ENCODE data around the gene HTR5A.
A peak's percentile ranks its signal among the peaks of the same experiment; 100 is the strongest.
"Not testable (repeated sequence)": the region's sequence is repeated elsewhere in the genome, so short reads cannot be mapped to it uniquely, and the experiment has no call there.

Gene HTR5A

GRCh38 chr7:155069992-155070751 is at the start of gene HTR5A:
Gene HTR5A (plus strand): TSS chr7:155070324. CDS start chr7:155070900, 576 bp downstream.
- Histone ChIP-seq H3K4me3 (ENCODE audit: low read depth, low read length) (peak within 1 kb of the TSS; percentile 59), H3K9ac (ENCODE audit: low read length) (no peak within 1 kb of the TSS)

GRCh38 chr7:155020996-155021395 is 49.1 kb upstream of the HTR5A start:
- Histone ChIP-seq H3K36me3 (ENCODE audit: control insufficient read depth, insufficient read depth, low read length) (no peaks in the 10 kb centered on the region), H3K9me3 (ENCODE audit: control insufficient read depth, insufficient read depth, low read depth, low read length) (peaks cover 8% of the 10 kb centered on the region), H3K4me3 (ENCODE audit: low read depth, low read length) (no peak overlapping the region), H3K4me1 (ENCODE audit: control insufficient read depth, insufficient read depth, low read length) (peaks cover 4% of the 10 kb centered on the region; the same call in 1 of the 2 replicates), H3K27ac (ENCODE audit: low read depth, low read length) (no peak overlapping the region), H3K9ac (ENCODE audit: low read length) (no peak overlapping the region), H3K27me3 (ENCODE audit: control insufficient read depth, insufficient read depth, low read length) (no peaks in the 10 kb centered on the region)

More at GRCh38 chr7:155069992-155070751, at the start of gene HTR5A:
- H3K4me1 ChIP-seq (ENCODE audit: control insufficient read depth, insufficient read depth, low read length): no peaks in the 10 kb centered on the region
- H3K36me3 ChIP-seq (ENCODE audit: control insufficient read depth, insufficient read depth, low read length): no peaks in the 10 kb centered on the region
- H3K27ac ChIP-seq (ENCODE audit: low read depth, low read length): no peak within 1 kb of the TSS
- H3K27me3 ChIP-seq (ENCODE audit: control insufficient read depth, insufficient read depth, low read length): peaks cover 52% of the 10 kb centered on the region
- H3K9me3 ChIP-seq (ENCODE audit: control insufficient read depth, insufficient read depth, low read depth, low read length): no peaks in the 10 kb centered on the region

- H3K27me3 ChIP-seq (ENCODE audit: control insufficient read depth, insufficient read depth, low read length): no peaks in the 10 kb centered on the region
- peaks cover 4% of the 10 kb centered on the region; the same call in 1 of the 2 replicates for H3K4me1 ChIP-seq (ENCODE audit: control insufficient read depth, insufficient read depth, low read length)
- H3K9ac ChIP-seq (ENCODE audit: low read length): no peak overlapping the region
- no peak overlapping the region for H3K4me3 ChIP-seq (ENCODE audit: low read depth, low read length)
- H3K27ac ChIP-seq (ENCODE audit: low read depth, low read length): no peak overlapping the region
- peaks cover 8% of the 10 kb centered on the region for H3K9me3 ChIP-seq (ENCODE audit: control insufficient read depth, insufficient read depth, low read depth, low read length)
- no peaks in the 10 kb centered on the region for H3K36me3 ChIP-seq (ENCODE audit: control insufficient read depth, insufficient read depth, low read length)
Measured at GRCh38 chr7:155021699-155022145, 48.4 kb upstream of the HTR5A start.

GRCh38 chr7:155027879-155028278 is 42.2 kb upstream of the HTR5A start:
- Histone ChIP-seq H3K27ac (ENCODE audit: low read depth, low read length) (peak overlapping the region; percentile 32; the same call in 1 of the 2 replicates), H3K4me3 (ENCODE audit: low read depth, low read length) (no peak overlapping the region), H3K36me3 (ENCODE audit: control insufficient read depth, insufficient read depth, low read length) (no peaks in the 10 kb centered on the region), H3K4me1 (ENCODE audit: control insufficient read depth, insufficient read depth, low read length) (no peaks in the 10 kb centered on the region), H3K9ac (ENCODE audit: low read length) (no peak overlapping the region), H3K9me3 (ENCODE audit: control insufficient read depth, insufficient read depth, low read depth, low read length) (peaks cover 14% of the 10 kb centered on the region), H3K27me3 (ENCODE audit: control insufficient read depth, insufficient read depth, low read length) (no peaks in the 10 kb centered on the region)

GRCh38 chr7:155032978-155033377 is 37.1 kb upstream of the HTR5A start:
- Histone ChIP-seq H3K27me3 (ENCODE audit: control insufficient read depth, insufficient read depth, low read length) (no peaks in the 10 kb centered on the region), H3K27ac (ENCODE audit: low read depth, low read length) (no peak overlapping the region), H3K4me1 (ENCODE audit: control insufficient read depth, insufficient read depth, low read length) (no peaks in the 10 kb centered on the region), H3K9ac (ENCODE audit: low read length) (no peak overlapping the region), H3K36me3 (ENCODE audit: control insufficient read depth, insufficient read depth, low read length) (no peaks in the 10 kb centered on the region), H3K4me3 (ENCODE audit: low read depth, low read length) (no peak overlapping the region), H3K9me3 (ENCODE audit: control insufficient read depth, insufficient read depth, low read depth, low read length) (peaks cover 10% of the 10 kb centered on the region)

GRCh38 chr7:155034495-155034894 is 35.6 kb upstream of the HTR5A start:
- not testable (repeated sequence) for H3K27ac ChIP-seq (ENCODE audit: low read depth, low read length); H3K9ac ChIP-seq (ENCODE audit: low read length); H3K4me3 ChIP-seq (ENCODE audit: low read depth, low read length); H3K9me3 ChIP-seq (ENCODE audit: control insufficient read depth, insufficient read depth, low read depth, low read length); H3K4me1 ChIP-seq (ENCODE audit: control insufficient read depth, insufficient read depth, low read length); H3K27me3 ChIP-seq (ENCODE audit: control insufficient read depth, insufficient read depth, low read length); H3K36me3 ChIP-seq (ENCODE audit: control insufficient read depth, insufficient read depth, low read length)

GRCh38 chr7:155038335-155038734 is 31.8 kb upstream of the HTR5A start:
- no peaks in the 10 kb centered on the region for H3K27me3 ChIP-seq (ENCODE audit: control insufficient read depth, insufficient read depth, low read length)
- H3K27ac ChIP-seq (ENCODE audit: low read depth, low read length): no peak overlapping the region
- H3K4me3 ChIP-seq (ENCODE audit: low read depth, low read length): no peak overlapping the region
- no peak overlapping the region for H3K9ac ChIP-seq (ENCODE audit: low read length)
- no peaks in the 10 kb centered on the region for H3K36me3 ChIP-seq (ENCODE audit: control insufficient read depth, insufficient read depth, low read length)
- no peaks in the 10 kb centered on the region for H3K4me1 ChIP-seq (ENCODE audit: control insufficient read depth, insufficient read depth, low read length)
- peaks cover 14% of the 10 kb centered on the region; the same call in 1 of the 2 replicates for H3K9me3 ChIP-seq (ENCODE audit: control insufficient read depth, insufficient read depth, low read depth, low read length)

GRCh38 chr7:155043756-155044155 is 26.4 kb upstream of the HTR5A start:
- Histone ChIP-seq H3K9me3 (ENCODE audit: control insufficient read depth, insufficient read depth, low read depth, low read length) (peaks cover 10% of the 10 kb centered on the region; the same call in 1 of the 2 replicates), H3K27me3 (ENCODE audit: control insufficient read depth, insufficient read depth, low read length) (no peaks in the 10 kb centered on the region)

GRCh38 chr7:155048006-155048405 is 22.1 kb upstream of the HTR5A start:
- Histone ChIP-seq H3K4me1 (ENCODE audit: control insufficient read depth, insufficient read depth, low read length) (no peaks in the 10 kb centered on the region), H3K9ac (ENCODE audit: low read length) (no peak overlapping the region), H3K9me3 (ENCODE audit: control insufficient read depth, insufficient read depth, low read depth, low read length) (0 out of 2 replicates have a peak, but pooled peaks cover 2% of the 10 kb centered on the region), H3K4me3 (ENCODE audit: low read depth, low read length) (no peak overlapping the region), H3K36me3 (ENCODE audit: control insufficient read depth, insufficient read depth, low read length) (no peaks in the 10 kb centered on the region), H3K27me3 (ENCODE audit: control insufficient read depth, insufficient read depth, low read length) (no peaks in the 10 kb centered on the region), H3K27ac (ENCODE audit: low read depth, low read length) (no peak overlapping the region)

More at GRCh38 chr7:155043756-155044155, 26.4 kb upstream of the HTR5A start:
- no peak overlapping the region for H3K9ac ChIP-seq (ENCODE audit: low read length)
- H3K4me3 ChIP-seq (ENCODE audit: low read depth, low read length): no peak overlapping the region
- H3K27ac ChIP-seq (ENCODE audit: low read depth, low read length): no peak overlapping the region
- H3K4me1 ChIP-seq (ENCODE audit: control insufficient read depth, insufficient read depth, low read length): no peaks in the 10 kb centered on the region
- H3K36me3 ChIP-seq (ENCODE audit: control insufficient read depth, insufficient read depth, low read length): no peaks in the 10 kb centered on the region

GRCh38 chr7:155051355-155051754 is 18.8 kb upstream of the HTR5A start:
- Histone ChIP-seq H3K4me3 (ENCODE audit: low read depth, low read length) (no peak overlapping the region), H3K27me3 (ENCODE audit: control insufficient read depth, insufficient read depth, low read length) (no peaks in the 10 kb centered on the region; the same call in 1 of the 2 replicates)

GRCh38 chr7:155053002-155053401 is 17.1 kb upstream of the HTR5A start:
- Histone ChIP-seq H3K4me3 (ENCODE audit: low read depth, low read length) (no peak overlapping the region), H3K4me1 (ENCODE audit: control insufficient read depth, insufficient read depth, low read length) (no peaks in the 10 kb centered on the region), H3K27ac (ENCODE audit: low read depth, low read length) (no peak overlapping the region), H3K27me3 (ENCODE audit: control insufficient read depth, insufficient read depth, low read length) (no peaks in the 10 kb centered on the region; the same call in 1 of the 2 replicates), H3K36me3 (ENCODE audit: control insufficient read depth, insufficient read depth, low read length) (no peaks in the 10 kb centered on the region), H3K9ac (ENCODE audit: low read length) (no peak overlapping the region), H3K9me3 (ENCODE audit: control insufficient read depth, insufficient read depth, low read depth, low read length) (no peaks in the 10 kb centered on the region)

More at GRCh38 chr7:155051355-155051754, 18.8 kb upstream of the HTR5A start:
- no peaks in the 10 kb centered on the region for H3K36me3 ChIP-seq (ENCODE audit: control insufficient read depth, insufficient read depth, low read length)
- H3K4me1 ChIP-seq (ENCODE audit: control insufficient read depth, insufficient read depth, low read length): no peaks in the 10 kb centered on the region
- H3K9me3 ChIP-seq (ENCODE audit: control insufficient read depth, insufficient read depth, low read depth, low read length): no peaks in the 10 kb centered on the region
- no peak overlapping the region for H3K27ac ChIP-seq (ENCODE audit: low read depth, low read length)
- no peak overlapping the region for H3K9ac ChIP-seq (ENCODE audit: low read length)
